ENCODE results near the gene RUNDC3A.

RUNDC3A gene

DNA sequence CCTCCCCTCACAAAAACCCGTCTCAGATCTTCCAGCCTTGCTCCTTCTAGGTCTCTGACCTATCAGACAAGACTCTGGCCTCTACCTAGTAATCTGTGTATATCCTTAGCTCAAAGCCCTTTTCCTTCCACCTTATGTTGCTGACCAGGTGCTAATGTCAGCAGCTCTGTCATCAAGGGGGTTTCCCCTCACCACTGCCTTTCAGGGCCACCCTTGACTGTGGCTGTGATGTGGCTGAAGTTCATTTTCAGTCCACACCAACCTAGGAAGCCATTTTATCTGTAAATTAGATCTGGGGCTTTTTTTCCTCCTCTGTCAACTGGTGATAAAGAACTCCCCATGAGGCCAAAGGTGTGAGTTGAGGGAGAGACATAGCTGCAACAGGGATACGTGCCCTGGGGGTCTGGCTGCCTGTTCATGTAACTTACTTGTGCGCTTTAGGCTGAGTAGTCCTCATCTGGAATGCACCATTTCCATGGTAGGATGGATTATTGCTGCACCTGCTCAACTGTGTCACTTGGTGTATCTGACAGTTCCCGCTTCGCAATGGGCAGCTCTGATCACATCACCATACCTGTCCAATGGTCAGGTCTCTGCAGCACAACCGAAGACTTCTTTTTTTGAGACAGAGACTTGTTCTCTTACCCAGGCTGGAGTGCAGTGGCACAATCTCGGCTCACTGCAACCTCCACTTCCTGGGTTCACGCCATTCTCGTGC lies 14.7 kb upstream of the RUNDC3A start:
- no peak overlapping the region for H3K9ac ChIP-seq (ENCODE audit: low read depth, low read length)
- no peaks in the 10 kb centered on the region for H3K4me1 ChIP-seq (ENCODE audit: insufficient read depth, low read length)
- H3K4me3 ChIP-seq (ENCODE audit: low read length): no peak overlapping the region
- H3K27ac ChIP-seq (ENCODE audit: low read length): no peak overlapping the region
- H3K9me3 ChIP-seq (ENCODE audit: insufficient read depth, low read depth, low read length): no peaks in the 10 kb centered on the region
- H3K36me3 ChIP-seq (ENCODE audit: insufficient read depth, low read depth, low read length): no peaks in the 10 kb centered on the region
- no peaks in the 10 kb centered on the region for H3K27me3 ChIP-seq (ENCODE audit: insufficient read depth, low read length)

DNA sequence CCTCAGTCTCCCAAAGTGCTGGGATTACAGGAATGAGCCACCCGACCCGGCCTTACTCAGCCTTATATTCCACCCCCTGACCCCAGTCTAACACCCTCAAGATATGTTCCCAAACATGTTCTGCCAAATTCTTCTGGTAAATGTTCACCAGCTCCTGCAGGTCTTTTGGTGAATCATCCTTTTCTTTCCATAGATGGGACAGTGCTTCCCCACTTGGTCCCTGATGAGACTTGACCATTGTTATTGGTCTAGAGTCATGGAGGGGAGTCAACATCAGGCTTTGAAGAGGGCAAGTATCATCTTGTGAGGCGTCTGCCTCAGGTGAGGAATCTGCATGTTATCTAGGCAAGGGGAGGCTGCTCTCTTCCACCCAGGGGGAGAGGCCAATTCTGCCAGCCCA lies 10.4 kb upstream of the RUNDC3A start:
- Histone ChIP-seq H3K9me3 (ENCODE audit: insufficient read depth, low read depth, low read length) (no peaks in the 10 kb centered on the region), H3K4me1 (ENCODE audit: insufficient read depth, low read length) (no peaks in the 10 kb centered on the region), H3K27ac (ENCODE audit: low read length) (no peak overlapping the region), H3K27me3 (ENCODE audit: insufficient read depth, low read length) (no peaks in the 10 kb centered on the region), H3K4me3 (ENCODE audit: low read length) (no peak overlapping the region), H3K36me3 (ENCODE audit: insufficient read depth, low read depth, low read length) (no peaks in the 10 kb centered on the region), H3K9ac (ENCODE audit: low read depth, low read length) (no peak overlapping the region)

DNA sequence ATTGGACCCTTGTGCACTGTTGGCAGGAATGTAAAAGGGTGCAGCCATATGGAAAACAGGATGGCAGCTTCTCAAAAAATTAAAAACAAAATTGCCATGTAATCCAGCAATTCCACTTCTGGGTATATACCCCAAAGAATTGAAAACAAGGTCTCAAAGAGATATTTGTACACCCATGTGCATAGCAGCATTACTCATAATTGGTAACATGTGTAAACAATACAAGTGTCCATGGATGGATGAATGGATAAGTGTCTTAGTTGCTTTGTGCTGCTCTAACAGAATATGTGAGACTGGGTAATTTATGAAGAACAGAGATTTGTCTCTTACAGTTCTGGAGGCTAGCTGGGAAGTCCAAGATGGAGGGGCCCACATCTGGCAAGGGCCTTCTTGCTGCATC lies 3.8 kb upstream of the RUNDC3A start:
- Histone ChIP-seq H3K36me3 (ENCODE audit: insufficient read depth, low read depth, low read length) (no peaks in the 10 kb centered on the region), H3K27ac (ENCODE audit: low read length) (no peak overlapping the region), H3K4me3 (ENCODE audit: low read length) (no peak overlapping the region), H3K9ac (ENCODE audit: low read depth, low read length) (no peak overlapping the region), H3K4me1 (ENCODE audit: insufficient read depth, low read length) (peaks cover 12% of the 10 kb centered on the region; the same call in 1 of the 2 replicates), H3K9me3 (ENCODE audit: insufficient read depth, low read depth, low read length) (no peaks in the 10 kb centered on the region), H3K27me3 (ENCODE audit: insufficient read depth, low read length) (peaks cover 8% of the 10 kb centered on the region; the same call in 1 of the 2 replicates)

DNA sequence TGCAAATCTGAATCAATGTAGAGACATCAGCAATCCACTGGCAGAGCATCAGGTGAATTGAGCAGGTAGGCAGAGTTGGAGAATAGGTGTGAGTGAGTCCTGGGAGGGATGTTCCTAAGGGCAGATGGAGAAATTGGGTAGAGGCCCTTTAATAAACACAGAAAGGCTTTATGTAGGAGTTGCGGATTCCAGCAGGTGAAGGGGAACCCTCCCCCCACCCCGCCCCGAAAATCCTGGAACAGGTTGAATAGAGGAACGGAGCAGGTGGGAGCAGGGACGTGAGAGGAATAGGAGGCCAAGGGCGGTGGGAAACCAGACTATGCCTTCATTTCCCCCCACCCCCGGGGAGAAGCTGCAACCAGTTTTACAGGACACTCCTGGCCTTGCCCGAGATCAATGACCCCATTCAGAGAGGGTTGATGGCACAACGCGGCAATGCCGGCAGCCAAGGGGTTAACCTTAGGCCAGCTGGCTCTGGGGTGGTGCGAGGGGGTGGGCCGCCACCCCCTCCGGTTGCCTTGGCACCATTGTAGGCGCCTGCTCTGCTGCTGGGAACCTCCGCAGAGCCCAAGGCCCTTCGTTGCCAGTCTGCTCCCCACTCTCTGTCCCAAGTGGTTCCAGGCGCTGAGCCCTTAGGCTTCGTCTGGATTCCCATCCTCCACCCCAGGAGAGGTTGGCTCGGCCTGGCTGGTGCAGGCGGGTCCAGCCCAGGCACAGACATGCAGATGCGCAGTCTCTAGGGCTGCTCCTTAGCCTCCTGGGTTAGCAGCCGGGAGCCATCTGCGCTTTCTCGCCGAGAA lies 814 bp upstream of the RUNDC3A start:
- Histone ChIP-seq H3K27me3 (ENCODE audit: insufficient read depth, low read length) (peaks cover 8% of the 10 kb centered on the region), H3K27ac (ENCODE audit: low read length) (no peak overlapping the region), H3K9me3 (ENCODE audit: insufficient read depth, low read depth, low read length) (no peaks in the 10 kb centered on the region), H3K36me3 (ENCODE audit: insufficient read depth, low read depth, low read length) (no peaks in the 10 kb centered on the region), H3K4me1 (ENCODE audit: insufficient read depth, low read length) (peaks cover 27% of the 10 kb centered on the region; the same call in 1 of the 2 replicates), H3K9ac (ENCODE audit: low read depth, low read length) (peak overlapping the region; percentile 68; the same call in 1 of the 2 replicates), H3K4me3 (ENCODE audit: low read length) (peak overlapping the region; percentile 83)

DNA sequence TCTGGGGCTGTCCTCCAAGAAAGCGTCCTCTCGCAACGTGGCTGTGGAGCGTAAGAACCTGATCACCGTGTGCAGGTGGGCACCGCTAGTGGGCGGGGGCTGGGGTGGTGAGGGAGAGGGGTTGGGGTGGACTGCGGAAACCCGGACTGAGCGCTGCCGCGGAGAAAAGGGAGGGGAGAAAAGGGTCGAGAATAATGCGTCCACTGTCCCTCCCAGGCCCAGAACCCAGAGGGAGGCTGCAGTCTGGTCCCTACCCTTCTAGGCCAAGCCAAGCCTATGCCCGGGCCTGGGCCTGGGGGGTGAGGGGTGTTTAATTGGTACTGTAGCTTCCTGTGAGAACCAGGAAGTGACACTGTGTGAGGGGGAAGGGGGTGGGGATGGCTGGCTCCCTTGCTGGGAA lies 464 bp downstream of the RUNDC3A start:
- Histone ChIP-seq H3K4me1 (ENCODE audit: insufficient read depth, low read length) (peaks cover 27% of the 10 kb centered on the region; the same call in 1 of the 2 replicates), H3K9me3 (ENCODE audit: insufficient read depth, low read depth, low read length) (no peaks in the 10 kb centered on the region), H3K27me3 (ENCODE audit: insufficient read depth, low read length) (peaks cover 20% of the 10 kb centered on the region), H3K27ac (ENCODE audit: low read length) (no peak overlapping the region), H3K9ac (ENCODE audit: low read depth, low read length) (no peak overlapping the region), H3K36me3 (ENCODE audit: insufficient read depth, low read depth, low read length) (no peaks in the 10 kb centered on the region), H3K4me3 (ENCODE audit: low read length) (peak overlapping the region; percentile 66)

DNA sequence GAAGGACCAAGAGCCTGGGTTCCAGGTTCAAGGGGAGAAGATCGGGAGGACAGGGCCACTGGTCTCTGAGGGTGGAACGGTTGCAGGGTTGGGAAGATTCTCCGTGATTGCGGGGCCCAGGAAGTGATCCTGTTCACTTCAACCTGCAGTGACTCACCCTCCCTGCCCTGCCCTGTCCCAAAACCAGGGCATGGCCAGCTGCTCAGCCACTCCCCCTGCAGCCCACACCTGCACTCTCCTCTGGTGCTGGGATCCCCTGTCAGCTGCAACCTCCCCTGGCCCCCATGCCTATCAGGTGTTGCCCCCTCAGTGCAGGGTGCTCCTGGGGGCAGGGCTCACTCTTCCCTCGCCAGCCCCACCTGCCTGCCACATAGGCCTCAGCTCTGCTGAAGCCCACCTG lies 1.1 kb downstream of the RUNDC3A start:
- no peak overlapping the region for H3K27ac ChIP-seq (ENCODE audit: low read length)
- H3K27me3 ChIP-seq (ENCODE audit: insufficient read depth, low read length): peaks cover 26% of the 10 kb centered on the region
- H3K9ac ChIP-seq (ENCODE audit: low read depth, low read length): no peak overlapping the region
- peak overlapping the region; percentile 66; the same call in 1 of the 2 replicates for H3K4me3 ChIP-seq (ENCODE audit: low read length)
- no peaks in the 10 kb centered on the region for H3K36me3 ChIP-seq (ENCODE audit: insufficient read depth, low read depth, low read length)
- H3K9me3 ChIP-seq (ENCODE audit: insufficient read depth, low read depth, low read length): no peaks in the 10 kb centered on the region
- peaks cover 27% of the 10 kb centered on the region; the same call in 1 of the 2 replicates for H3K4me1 ChIP-seq (ENCODE audit: insufficient read depth, low read length)

DNA sequence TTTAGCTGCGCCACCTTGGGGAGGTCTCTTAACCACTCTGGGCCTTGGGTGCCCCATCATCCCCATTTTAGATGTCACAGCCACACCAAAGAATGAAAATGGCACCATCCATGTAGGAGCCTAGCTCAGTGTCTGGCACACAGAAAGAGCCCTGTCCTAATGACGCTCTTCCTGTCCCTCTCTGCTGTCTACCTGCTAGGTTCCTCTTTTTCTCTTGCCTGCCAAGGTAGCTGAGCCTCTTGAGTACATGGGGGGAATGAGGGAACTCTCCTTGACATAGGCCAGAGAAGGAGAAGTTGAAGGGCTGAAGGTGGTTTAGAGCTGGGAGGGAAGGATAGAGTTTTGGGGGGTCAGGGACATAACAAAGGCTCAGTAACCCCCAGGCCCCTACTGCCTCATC lies 1.8 kb downstream of the RUNDC3A start:
- Histone ChIP-seq H3K36me3 (ENCODE audit: insufficient read depth, low read depth, low read length) (no peaks in the 10 kb centered on the region), H3K4me3 (ENCODE audit: low read length) (no peak overlapping the region), H3K9me3 (ENCODE audit: insufficient read depth, low read depth, low read length) (no peaks in the 10 kb centered on the region), H3K27ac (ENCODE audit: low read length) (no peak overlapping the region), H3K9ac (ENCODE audit: low read depth, low read length) (no peak overlapping the region), H3K27me3 (ENCODE audit: insufficient read depth, low read length) (peaks cover 33% of the 10 kb centered on the region), H3K4me1 (ENCODE audit: insufficient read depth, low read length) (peaks cover 27% of the 10 kb centered on the region; the same call in 1 of the 2 replicates)

DNA sequence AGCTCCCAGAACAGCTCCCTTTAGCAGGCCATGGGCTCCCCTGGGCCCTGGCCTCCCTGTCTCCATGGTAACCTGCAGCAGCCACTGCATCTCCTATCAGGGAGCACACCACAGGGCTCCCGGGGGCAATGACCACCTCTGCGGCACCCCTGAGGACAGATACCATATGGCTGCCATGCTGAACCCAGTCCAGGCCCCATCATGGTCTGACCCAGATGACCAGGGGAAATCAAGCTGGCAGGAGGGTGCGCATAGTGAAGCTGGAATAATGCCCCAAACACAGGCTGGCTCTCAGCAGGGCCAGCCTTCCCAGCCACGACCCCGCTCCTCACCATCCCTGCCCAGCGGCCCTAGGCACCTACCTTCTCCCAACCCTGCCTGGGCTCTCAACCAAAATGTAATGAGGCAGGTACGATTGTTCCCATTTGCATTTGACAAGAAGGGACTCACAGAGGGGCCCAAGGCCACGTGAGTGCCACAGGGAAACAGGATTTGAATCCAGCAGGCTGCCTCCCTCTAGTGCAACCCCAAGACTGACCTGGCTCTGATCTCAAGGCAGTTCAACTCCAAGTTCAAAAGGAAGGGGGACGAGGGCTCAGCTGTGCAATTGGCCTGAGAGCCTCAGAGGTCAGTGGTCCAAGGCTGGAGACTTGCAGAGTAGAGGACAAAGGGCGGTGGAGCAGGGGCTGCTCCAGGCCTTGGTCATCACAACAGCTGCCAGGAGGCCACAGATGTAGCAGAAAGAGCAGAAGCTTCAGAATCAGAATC lies 2.4 kb downstream of the RUNDC3A start:
- Histone ChIP-seq H3K27me3 (ENCODE audit: insufficient read depth, low read length) (peaks cover 38% of the 10 kb centered on the region), H3K4me3 (ENCODE audit: low read length) (no peak overlapping the region)

DNA sequence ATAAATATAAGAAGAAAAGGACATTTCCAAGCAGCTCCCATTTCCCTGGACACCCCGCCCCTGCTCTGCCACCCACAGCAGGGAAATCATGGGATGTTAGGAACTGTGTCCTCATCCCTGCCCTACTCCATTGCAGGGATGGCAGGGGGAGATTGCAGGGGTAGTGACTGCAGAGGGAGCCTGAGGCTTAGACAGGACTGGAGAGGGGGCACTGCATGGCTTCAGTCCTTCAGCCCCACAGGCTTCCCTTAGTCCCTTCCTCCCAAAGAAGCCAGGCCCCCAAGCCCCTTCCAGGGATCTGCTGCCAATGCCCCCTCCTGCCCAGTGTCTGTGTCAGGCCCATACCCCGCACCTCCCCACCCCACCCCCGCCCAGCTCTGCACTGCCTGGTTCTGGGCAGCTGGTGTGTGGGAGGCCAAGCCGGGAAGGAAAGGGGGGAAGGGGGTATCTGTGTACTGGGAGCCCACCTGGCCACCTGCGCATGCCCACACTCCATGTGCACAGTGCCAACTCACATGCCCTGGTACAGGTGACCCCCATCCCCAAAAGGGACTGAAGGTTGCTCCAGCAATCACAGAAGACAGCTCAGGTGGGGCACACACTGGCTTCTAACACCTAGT lies 3.3 kb downstream of the RUNDC3A start:
- peaks cover 30% of the 10 kb centered on the region; the same call in 1 of the 2 replicates for H3K4me1 ChIP-seq (ENCODE audit: insufficient read depth, low read length)
- H3K36me3 ChIP-seq (ENCODE audit: insufficient read depth, low read depth, low read length): no peaks in the 10 kb centered on the region
- peaks cover 45% of the 10 kb centered on the region for H3K27me3 ChIP-seq (ENCODE audit: insufficient read depth, low read length)
- no peak overlapping the region for H3K9ac ChIP-seq (ENCODE audit: low read depth, low read length)
- H3K4me3 ChIP-seq (ENCODE audit: low read length): no peak overlapping the region
- no peaks in the 10 kb centered on the region for H3K9me3 ChIP-seq (ENCODE audit: insufficient read depth, low read depth, low read length)
- no peak overlapping the region for H3K27ac ChIP-seq (ENCODE audit: low read length)

More for the DNA sequence above, 2.4 kb downstream of the RUNDC3A start:
- no peak overlapping the region for H3K27ac ChIP-seq (ENCODE audit: low read length)
- no peak overlapping the region for H3K9ac ChIP-seq (ENCODE audit: low read depth, low read length)
- H3K36me3 ChIP-seq (ENCODE audit: insufficient read depth, low read depth, low read length): no peaks in the 10 kb centered on the region
- peaks cover 29% of the 10 kb centered on the region; the same call in 1 of the 2 replicates for H3K4me1 ChIP-seq (ENCODE audit: insufficient read depth, low read length)
- no peaks in the 10 kb centered on the region for H3K9me3 ChIP-seq (ENCODE audit: insufficient read depth, low read depth, low read length)

DNA sequence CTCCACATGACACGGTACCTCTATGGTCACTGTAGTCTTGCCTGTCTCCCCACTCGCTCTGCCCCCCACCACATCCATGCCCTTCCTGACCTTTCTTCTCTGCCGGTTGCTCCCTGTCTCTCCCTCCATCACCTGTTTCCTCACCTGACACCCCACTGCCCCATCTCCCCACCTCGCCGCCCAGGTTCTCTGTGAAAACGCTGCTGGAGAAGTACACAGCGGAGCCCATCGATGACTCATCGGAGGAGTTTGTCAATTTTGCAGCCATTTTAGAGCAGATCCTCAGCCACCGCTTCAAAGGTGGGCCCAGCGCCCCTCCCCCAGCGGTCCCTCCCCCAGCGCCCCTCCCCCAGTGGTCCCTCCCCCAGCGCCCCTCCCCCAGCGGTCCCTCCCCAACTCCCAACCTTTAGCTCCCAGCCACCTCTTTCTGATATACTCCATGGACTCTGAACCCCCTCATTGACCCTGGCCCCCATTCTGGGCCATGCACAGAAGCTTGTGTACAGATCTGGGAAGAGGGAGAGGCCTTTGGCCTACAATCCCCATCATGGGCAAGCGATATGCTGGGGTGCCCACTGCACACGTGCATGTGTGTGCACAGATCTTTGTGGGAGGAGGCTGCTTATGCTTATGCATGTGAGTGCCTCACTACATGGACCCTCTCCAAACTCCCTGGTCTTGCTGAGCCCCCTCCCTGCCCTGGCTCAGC lies 4.1 kb downstream of the RUNDC3A start:
- Histone ChIP-seq H3K4me1 (ENCODE audit: insufficient read depth, low read length) (peaks cover 24% of the 10 kb centered on the region; the same call in 1 of the 2 replicates), H3K27ac (ENCODE audit: low read length) (no peak overlapping the region), H3K9me3 (ENCODE audit: insufficient read depth, low read depth, low read length) (no peaks in the 10 kb centered on the region), H3K4me3 (ENCODE audit: low read length) (no peak overlapping the region), H3K36me3 (ENCODE audit: insufficient read depth, low read depth, low read length) (no peaks in the 10 kb centered on the region), H3K9ac (ENCODE audit: low read depth, low read length) (no peak overlapping the region), H3K27me3 (ENCODE audit: insufficient read depth, low read length) (peaks cover 47% of the 10 kb centered on the region)
